PC-9 (cell line): Measurements from ENCODE around the gene NEU4. TPM values are rescaled to one million over a fixed set of nuclear protein-coding genes. Genes with fewer than 3 reads are reported as not detected.
A peak's percentile ranks its signal among the peaks of the same experiment; 100 is the strongest.

ENCODE experiments used
- BruUV-seq: library from RNA; stranded (reverse); fragments of 400-500 nt; replicated peaks from 2 replicates; lab custom pipeline; 2021; lab: Mats Ljungman, UMichigan
- CTCF ChIA-PET: fragments of 300-600 bp; sonication (Branson Sonifier 250); formaldehyde crosslinking; loops from one replicate; lab custom pipeline; 2022; ENCODE audit warnings: antibody characterized with exemption; lab: Charles Lee
- POLR2A ChIA-PET: fragments of 300-600 bp; sonication (Branson Sonifier 250); formaldehyde crosslinking; loops from one replicate; lab custom pipeline; 2022; ENCODE audit warnings: antibody characterized with exemption; ENCODE audit not compliant: unreplicated experiment; lab: Charles Lee
- DNase-seq, 2 experiments: peaks; one replicate each; pipeline versions ENCODE4 v3.0.0 to v3.0.0-alpha.2; 2015 to 2022; ENCODE audit warnings: mixed read lengths in 1 of 2
- H2AFZ ChIP-seq: fragments of 200-600 bp; sonication (generic); 2 replicates; pipeline ENCODE4 v1.8.1; 2017; ENCODE audit warnings: antibody characterized with exemption
- H3F3A ChIP-seq: fragments of 200-600 bp; sonication (generic); 2 replicates; pipeline ENCODE4 v1.8.1; 2017; ENCODE audit warnings: antibody characterized with exemption, mild to moderate bottlenecking, low read depth; ENCODE audit not compliant: insufficient read depth
- H3K27ac ChIP-seq: fragments of 200-600 bp; sonication (generic); 2 replicates; pipeline ENCODE4 v1.6.1; 2016; ENCODE audit warnings: mixed run types
- H3K27me3 ChIP-seq: fragments of 200-600 bp; sonication (generic); 2 replicates; pipeline ENCODE4 v1.6.1; 2016; ENCODE audit warnings: low read depth, mixed run types; ENCODE audit not compliant: insufficient read depth
- H3K36me3 ChIP-seq: fragments of 200-600 bp; sonication (generic); 2 replicates; pipeline ENCODE4 v1.6.1; 2016; ENCODE audit warnings: low read depth, mixed run types
- H3K4me1 ChIP-seq: fragments of 200-600 bp; sonication (generic); replicated peaks from 2 replicates; pipeline ENCODE4 v1.6.1; 2016; ENCODE audit warnings: mixed run types; ENCODE audit not compliant: insufficient read depth
- H3K4me2 ChIP-seq: fragments of 200-600 bp; sonication (generic); 2 replicates; pipeline ENCODE4 v1.6.1; 2017; ENCODE audit warnings: mixed run types
- H3K4me3 ChIP-seq: fragments of 200-600 bp; sonication (generic); 2 replicates; pipeline ENCODE4 v1.6.1; 2016; ENCODE audit warnings: mixed run types
- H3K79me2 ChIP-seq: fragments of 200-600 bp; sonication (generic); 2 replicates; pipeline ENCODE4 v1.6.1; 2017; ENCODE audit warnings: low read depth, mixed run types
- H3K9me2 ChIP-seq: fragments of 200-600 bp; sonication (generic); 2 replicates; pipeline ENCODE4 v1.8.1; 2017; ENCODE audit warnings: mild to moderate bottlenecking; ENCODE audit not compliant: insufficient read depth
- H3K9me3 ChIP-seq: fragments of 200-600 bp; sonication (generic); 2 replicates; pipeline ENCODE4 v1.8.1; 2016; ENCODE audit warnings: low read depth; ENCODE audit not compliant: insufficient read depth
- H4K20me1 ChIP-seq: fragments of 200-600 bp; sonication (generic); 2 replicates; pipeline ENCODE4 v1.8.1; 2017; ENCODE audit not compliant: insufficient read depth
- CTCF ChIP-seq: fragments of 200-600 bp; sonication (generic); conservative IDR thresholded peaks from 2 replicates; pipeline ENCODE4 v1.6.1; 2017; ENCODE audit warnings: mixed run types, antibody characterized with exemption, mild to moderate bottlenecking, moderate library complexity
- EZH2 ChIP-seq: fragments of 200-600 bp; sonication (generic); IDR thresholded peaks from 2 replicates; pipeline ENCODE4 v1.8.0; 2017; ENCODE audit warnings: antibody characterized with exemption, low read depth
- intact Hi-C: fragments of 100-400 bp; cut with micrococcal nuclease; formaldehyde crosslinking; loops from one replicate; pipeline ENCODE4 v1.10.0; 2022; ENCODE audit not compliant: unreplicated experiment
- total RNA-seq: library from RNA; stranded (reverse); gene quantifications from 2 replicates; pipeline ENCODE4 v1.2.3, GENCODE V29; 2021

The NEU4 gene
- total RNA-seq, 1 experiment from 2014 or later: 0.92 TPM

- ChIA-PET CTCF (no interaction called here), POLR2A (interaction anchor here (0.5 to 0.6 kb wide), 3 partner anchors 15 to 66 kb away, joined by 3 to 5 read pairs (median 3); partner anchors contain the start of gene NEU4)
- intact Hi-C loops: loop anchor here (2.0 kb wide), 2 partner anchors 17 to 71 kb away; no protein-coding TSS in a partner anchor
- Histone ChIP-seq H2AFZ (0 out of 2 replicates have a peak overlapping the region, but pooled peaks have one; percentile 5), H3K79me2 (no peaks in the 10 kb centered on the region), H3F3A (0 out of 2 replicates have a peak, but pooled peaks cover 5% of the 10 kb centered on the region), H3K9me2 (no peaks in the 10 kb centered on the region), H3K36me3 (no peaks in the 10 kb centered on the region), H3K27me3 (no peaks in the 10 kb centered on the region), H3K4me1 (peaks cover 18% of the 10 kb centered on the region), H3K27ac (no peak overlapping the region), H3K4me2 (peak overlapping the region; percentile 54), H4K20me1 (no peaks in the 10 kb centered on the region), H3K4me3 (no peak overlapping the region), H3K9me3 (no peaks in the 10 kb centered on the region)
- DNase-seq: peak; percentile 66 to 91
- TF ChIP-seq CTCF (no peak), EZH2 (no peak)
- BruUV-seq: no TSS peak
These were observed 35.2 kb upstream of the NEU4 start for GRCh38 chr2:241773511-241774418.

GRCh38 chr2:241774419-241775222 lies 34.4 kb upstream of the NEU4 start:
- DNase-seq: peak; percentile 64 to 91
- peak overlapping the region; percentile 54 for H3K4me2 ChIP-seq

More at GRCh38 chr2:241774419-241775222, 34.4 kb upstream of the NEU4 start:
- no peaks in the 10 kb centered on the region for H3K27me3 ChIP-seq
- H3K9me2 ChIP-seq: no peaks in the 10 kb centered on the region
- H3K4me1 ChIP-seq: peaks cover 18% of the 10 kb centered on the region
- H3K79me2 ChIP-seq: no peaks in the 10 kb centered on the region
- H2AFZ ChIP-seq: 0 out of 2 replicates have a peak overlapping the region, but pooled peaks have one; percentile 5
- no peak overlapping the region for H3K4me3 ChIP-seq
- no peak overlapping the region for H3K27ac ChIP-seq
- TF ChIP-seq EZH2: no peak
- TF ChIP-seq CTCF: no peak
- POLR2A ChIA-PET: interaction anchor here (0.6 kb wide), 3 partner anchors 18 to 460 kb away, joined by 3 to 8 read pairs (median 5); no protein-coding TSS in a partner anchor
- 0 out of 2 replicates have a peak, but pooled peaks cover 5% of the 10 kb centered on the region for H3F3A ChIP-seq
- intact Hi-C loops: loop anchor here (2.0 kb wide), 2 partner anchors 16 to 70 kb away; no protein-coding TSS in a partner anchor
- H3K9me3 ChIP-seq: no peaks in the 10 kb centered on the region
- no TSS peak for BruUV-seq
- no peaks in the 10 kb centered on the region for H3K36me3 ChIP-seq
- no peaks in the 10 kb centered on the region for H4K20me1 ChIP-seq
- CTCF ChIA-PET: no interaction called here
